Calu3 (cell line): ENCODE data around the gene TENT5C. TPM values are rescaled to one million over a fixed set of nuclear protein-coding genes. Genes with fewer than 3 reads are reported as not detected.

ENCODE experiments used
- BruUV-seq: library from RNA; stranded (reverse); fragments of 400-500 nt; replicated peaks from 2 replicates; lab custom pipeline; 2021; lab: Mats Ljungman, UMichigan
- CTCF ChIA-PET: fragments of 300-600 bp; sonication (Branson Sonifier 250); formaldehyde crosslinking; loops from one replicate; lab custom pipeline; 2022; ENCODE audit warnings: antibody characterized with exemption; lab: Charles Lee
- DNase-seq: peaks from one replicate; pipeline ENCODE4 v3.0.0; 2022
- H3K27ac Mint-ChIP-seq: one replicate; pipeline ENCODE4 v1.8.0; 2022; ENCODE audit warnings: mixed read lengths; ENCODE audit not compliant: unreplicated experiment
- H3K27me3 Mint-ChIP-seq: one replicate; pipeline ENCODE4 v1.8.0; 2022; ENCODE audit warnings: mixed read lengths; ENCODE audit not compliant: unreplicated experiment
- H3K36me3 Mint-ChIP-seq: one replicate; pipeline ENCODE4 v1.8.0; 2022; ENCODE audit warnings: mild to moderate bottlenecking, moderate library complexity, mixed read lengths; ENCODE audit not compliant: insufficient read depth, unreplicated experiment
- H3K4me1 Mint-ChIP-seq: one replicate; pipeline ENCODE4 v1.8.0; 2022; ENCODE audit warnings: mild to moderate bottlenecking, low read depth, mixed read lengths; ENCODE audit not compliant: unreplicated experiment
- H3K4me3 Mint-ChIP-seq: one replicate; pipeline ENCODE4 v1.8.0; 2022; ENCODE audit warnings: mild to moderate bottlenecking, low read depth, moderate library complexity, mixed read lengths; ENCODE audit not compliant: unreplicated experiment
- H3K9me3 Mint-ChIP-seq: one replicate; pipeline ENCODE4 v1.8.0; 2022; ENCODE audit warnings: low read depth, mixed read lengths; ENCODE audit not compliant: unreplicated experiment
- CTCF ChIP-seq: fragments of 200-600 bp; IDR thresholded peaks from one replicate; pipeline ENCODE4 v1.8.0; 2022; ENCODE audit warnings: antibody characterized with exemption; ENCODE audit not compliant: unreplicated experiment
- intact Hi-C: fragments of 100-400 bp; cut with micrococcal nuclease; formaldehyde crosslinking; loops from one replicate; pipeline ENCODE4 v1.10.0; 2022; ENCODE audit not compliant: unreplicated experiment
- total RNA-seq: library from RNA; stranded (reverse); gene quantifications from 2 replicates; pipeline ENCODE4 v1.2.3, GENCODE V29; 2022

The TENT5C gene
- total RNA-seq, 1 experiment from 2014 or later = 0.28 TPM

- no peak for DNase-seq
- no peaks in the 10 kb centered on the region for H3K4me1 Mint-ChIP-seq
- CTCF ChIA-PET = no interaction called here
- peaks cover 52% of the 10 kb centered on the region for H3K27me3 Mint-ChIP-seq
- intact Hi-C loops = no loop called here
- H3K27ac Mint-ChIP-seq = no peak overlapping the region
- H3K36me3 Mint-ChIP-seq = no peaks in the 10 kb centered on the region
- no peaks in the 10 kb centered on the region for H3K9me3 Mint-ChIP-seq
- no TSS peak for BruUV-seq
- H3K4me3 Mint-ChIP-seq = no peak overlapping the region
- TF ChIP-seq CTCF = no peak
Measured at GRCh38 chr1:117632269-117633067, 26.6 kb downstream of the TENT5C start.

GRCh38 chr1:117633068-117633345, 27.2 kb downstream of the TENT5C start:
- BruUV-seq = no TSS peak
- no peaks in the 10 kb centered on the region for H3K9me3 Mint-ChIP-seq
- H3K4me1 Mint-ChIP-seq = no peaks in the 10 kb centered on the region
- DNase-seq = no peak
- H3K36me3 Mint-ChIP-seq = no peaks in the 10 kb centered on the region
- CTCF ChIA-PET = no interaction called here
- TF ChIP-seq CTCF = no peak
- H3K4me3 Mint-ChIP-seq = no peak overlapping the region
- H3K27ac Mint-ChIP-seq = no peak overlapping the region
- intact Hi-C loops = no loop called here
- peaks cover 52% of the 10 kb centered on the region for H3K27me3 Mint-ChIP-seq

- CTCF ChIA-PET = no interaction called here
- H3K27me3 Mint-ChIP-seq = peaks cover 52% of the 10 kb centered on the region
Measured at GRCh38 chr1:117633423-117633822, 27.6 kb downstream of the TENT5C start.

GRCh38 chr1:117633936-117634335, 28.1 kb downstream of the TENT5C start:
- Mint-ChIP-seq H3K4me3 (no peak overlapping the region), H3K36me3 (no peaks in the 10 kb centered on the region), H3K27me3 (peaks cover 52% of the 10 kb centered on the region), H3K9me3 (no peaks in the 10 kb centered on the region), H3K4me1 (no peaks in the 10 kb centered on the region), H3K27ac (no peak overlapping the region)
- intact Hi-C loops = no loop called here
- CTCF ChIA-PET = no interaction called here
- DNase-seq = no peak
- no TSS peak for BruUV-seq
- TF ChIP-seq CTCF = no peak

More at GRCh38 chr1:117633423-117633822, 27.6 kb downstream of the TENT5C start:
- Mint-ChIP-seq H3K36me3 (no peaks in the 10 kb centered on the region), H3K4me3 (no peak overlapping the region), H3K27ac (no peak overlapping the region), H3K4me1 (no peaks in the 10 kb centered on the region), H3K9me3 (no peaks in the 10 kb centered on the region)
- DNase-seq = no peak
- BruUV-seq = no TSS peak
- intact Hi-C loops = no loop called here
- TF ChIP-seq CTCF = no peak
